HG03558 (cell line): Measurements from ENCODE around the gene KCNJ12.
"Not testable (repeated sequence)": the region's sequence is repeated elsewhere in the genome, so short reads cannot be mapped to it uniquely, and the experiment has no call there.

Experiments
- ATAC-seq: cut with Tn5 transposase; IDR thresholded peaks from one replicate; pipeline ENCODE4 v1.9.1; 2021; ENCODE audit warnings: moderate number of reproducible peaks; ENCODE audit not compliant: unreplicated experiment; ENCODE audit errors: extremely low read depth

KCNJ12 gene

GRCh38 chr17:21381076-21381706, 5.0 kb downstream of the KCNJ12 start:
- no peak for ATAC-seq

DNA sequence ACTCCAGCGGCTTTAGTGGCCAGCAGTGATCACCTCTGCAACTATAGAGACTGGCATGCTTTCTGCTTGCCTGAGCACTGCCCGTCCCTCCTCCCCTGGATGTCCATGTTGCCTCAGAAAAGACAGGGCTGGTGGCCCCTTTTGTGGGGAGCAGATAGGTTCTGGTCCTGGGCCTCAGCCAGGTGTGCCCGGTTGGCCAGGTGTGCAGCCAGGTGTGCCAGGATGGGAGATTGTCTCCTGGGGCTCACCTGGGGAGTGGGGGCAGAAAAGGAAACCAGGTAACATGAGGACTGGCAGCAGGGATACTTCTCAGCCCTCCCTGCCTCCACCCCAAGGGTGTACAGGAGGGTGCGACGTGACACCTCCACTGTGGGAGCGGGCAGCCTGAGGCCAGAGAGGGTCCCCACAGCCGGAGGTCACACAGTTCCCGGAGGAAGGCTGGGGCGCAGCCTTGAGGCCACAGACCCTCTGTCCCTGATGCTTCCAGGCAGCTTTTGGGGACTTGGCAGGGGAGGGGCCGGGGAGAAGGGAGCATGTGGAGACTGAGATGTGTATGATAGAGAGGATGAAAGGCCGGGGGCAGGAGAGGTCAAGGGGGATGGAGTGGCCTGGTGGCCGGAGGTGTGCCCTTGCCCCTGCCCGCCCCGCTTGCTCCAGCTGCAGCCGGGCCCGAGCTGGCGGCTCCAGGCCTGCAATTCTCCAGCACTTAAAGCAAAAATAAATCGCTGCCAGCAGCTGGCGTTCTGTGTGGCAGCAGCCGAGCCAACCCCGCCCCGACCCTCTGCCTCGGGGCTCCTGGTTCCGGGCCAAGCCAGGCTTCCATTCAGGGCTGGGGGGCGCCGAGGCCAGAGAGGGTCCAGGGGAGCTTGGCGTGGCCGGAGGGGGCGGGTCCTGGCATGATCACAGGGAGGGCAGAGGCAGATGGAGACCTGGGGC, 6.7 kb downstream of the KCNJ12 start:
- ATAC-seq: no peak

DNA sequence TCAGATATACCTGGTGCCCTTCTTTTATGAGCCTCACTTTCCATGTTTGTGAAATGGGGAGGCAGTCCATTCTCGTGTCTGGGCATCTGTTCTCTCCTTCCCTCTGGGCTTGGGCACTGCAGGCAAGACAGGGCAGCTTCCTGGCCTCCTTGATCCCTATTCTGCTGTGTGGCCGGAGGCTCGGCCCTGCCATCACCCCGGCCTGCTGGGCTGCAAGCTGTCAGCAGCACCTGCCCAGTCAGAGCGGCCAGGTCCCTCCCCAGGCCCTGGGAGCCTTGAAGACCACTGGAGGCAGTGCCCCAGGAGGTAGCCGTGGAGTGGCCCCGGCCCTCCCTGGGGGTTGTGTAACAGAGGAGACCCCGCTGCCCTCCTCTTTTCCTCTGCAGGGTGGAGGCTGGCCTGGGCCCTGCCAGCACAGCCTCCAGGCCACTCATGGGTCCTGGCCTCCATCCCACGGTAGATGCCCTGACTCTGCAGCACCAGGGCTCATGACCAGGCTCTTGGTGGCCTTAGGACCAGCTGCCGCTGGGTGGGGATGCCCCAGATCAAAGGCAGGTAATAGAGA, 9.2 kb downstream of the KCNJ12 start:
- ATAC-seq: no peak

- ATAC-seq: no peak
These were observed 11.5 kb downstream of the KCNJ12 start for GRCh38 chr17:21387616-21388015.

GRCh38 chr17:21388066-21388465, 11.9 kb downstream of the KCNJ12 start:
- ATAC-seq: no peak

DNA sequence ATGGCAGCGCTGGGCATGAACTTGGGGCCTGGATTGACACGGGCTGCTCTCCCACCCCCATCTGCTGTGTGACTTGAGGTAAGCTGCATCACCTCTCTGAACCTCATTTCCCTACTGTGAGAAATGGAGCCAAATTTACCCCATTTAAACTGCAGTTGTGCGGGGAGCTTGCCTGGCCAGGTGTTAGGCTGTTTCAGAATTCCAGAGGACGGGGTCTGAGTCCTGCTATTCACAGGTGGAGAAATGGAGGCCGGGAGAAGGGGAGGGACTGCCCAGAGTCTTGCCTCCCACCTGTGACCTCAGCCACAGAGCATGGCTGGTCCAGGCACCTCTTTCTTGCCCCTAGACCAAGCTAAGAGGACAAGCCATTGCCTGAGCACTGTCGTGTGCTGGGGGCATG, 12.8 kb downstream of the KCNJ12 start:
- no peak for ATAC-seq

- no peak for ATAC-seq
These were observed 13.2 kb downstream of the KCNJ12 start for GRCh38 chr17:21389394-21389793.

DNA sequence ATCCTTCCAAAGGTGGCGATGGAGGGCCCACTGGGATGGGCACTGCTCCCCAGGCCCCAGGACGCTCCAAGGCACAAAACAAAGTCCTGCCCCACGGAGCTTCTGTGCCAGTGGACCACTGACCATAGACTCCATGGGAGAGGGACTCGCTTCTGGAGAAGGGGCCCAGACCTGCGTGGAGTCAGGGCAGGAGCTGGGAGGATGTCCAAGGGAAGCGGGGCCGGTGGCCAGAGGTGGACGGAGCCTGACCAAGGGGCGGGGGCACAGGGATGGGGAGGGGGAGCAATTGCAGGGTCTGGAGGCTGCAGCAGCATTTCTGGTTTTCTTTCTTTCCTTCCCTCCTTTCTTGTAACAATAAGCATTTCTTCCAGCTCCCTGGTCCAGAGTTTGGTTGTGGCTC, 14.1 kb downstream of the KCNJ12 start:
- no peak for ATAC-seq

- ATAC-seq: no peak
These were observed 16.1 kb downstream of the KCNJ12 start for GRCh38 chr17:21392266-21392665.

- ATAC-seq: no peak
These were observed 18.1 kb downstream of the KCNJ12 start for GRCh38 chr17:21394265-21394664.

DNA sequence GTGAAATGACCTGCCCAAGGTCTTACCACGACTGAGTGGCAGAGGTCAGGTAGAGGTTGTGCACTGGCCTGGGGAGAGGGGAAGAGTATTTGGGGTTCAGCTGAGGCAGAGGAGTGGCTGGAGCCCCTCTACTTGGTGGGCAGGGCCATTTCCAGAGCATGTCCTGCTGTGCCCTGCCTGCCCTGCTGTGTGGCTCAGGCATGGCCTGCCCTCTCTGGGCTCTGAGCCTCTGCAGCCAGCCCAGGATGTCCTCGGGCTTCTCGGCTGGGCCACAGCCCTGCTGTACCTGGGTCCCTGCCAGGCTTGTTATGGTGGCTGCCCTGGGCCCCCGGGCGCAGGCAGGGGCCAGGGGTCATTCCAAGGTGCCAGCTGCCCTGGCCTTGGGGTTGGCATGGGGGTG, 19.6 kb downstream of the KCNJ12 start:
- no peak for ATAC-seq

DNA sequence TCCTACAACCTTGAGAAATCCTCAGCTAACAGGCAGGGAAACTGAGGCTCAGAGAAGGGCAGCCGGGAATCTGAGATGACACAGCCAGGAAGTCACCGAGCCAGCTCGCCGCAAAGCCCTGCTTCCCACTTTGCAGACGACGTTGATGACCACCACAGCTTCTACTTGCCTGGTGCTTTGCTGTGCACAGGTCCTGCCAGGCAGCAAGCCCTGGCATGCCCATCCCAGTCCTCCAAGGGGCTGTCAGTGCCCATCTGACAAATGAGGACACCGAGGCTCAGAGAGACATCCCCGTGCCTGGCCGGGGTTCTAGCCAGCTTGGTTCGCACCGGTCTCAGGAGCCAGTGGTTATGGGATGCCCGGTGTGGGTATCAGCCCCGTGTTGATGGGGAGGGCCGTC, 20.1 kb downstream of the KCNJ12 start:
- no peak for ATAC-seq

- no peak for ATAC-seq
These were observed 21.4 kb downstream of the KCNJ12 start for GRCh38 chr17:21397341-21398190.

DNA sequence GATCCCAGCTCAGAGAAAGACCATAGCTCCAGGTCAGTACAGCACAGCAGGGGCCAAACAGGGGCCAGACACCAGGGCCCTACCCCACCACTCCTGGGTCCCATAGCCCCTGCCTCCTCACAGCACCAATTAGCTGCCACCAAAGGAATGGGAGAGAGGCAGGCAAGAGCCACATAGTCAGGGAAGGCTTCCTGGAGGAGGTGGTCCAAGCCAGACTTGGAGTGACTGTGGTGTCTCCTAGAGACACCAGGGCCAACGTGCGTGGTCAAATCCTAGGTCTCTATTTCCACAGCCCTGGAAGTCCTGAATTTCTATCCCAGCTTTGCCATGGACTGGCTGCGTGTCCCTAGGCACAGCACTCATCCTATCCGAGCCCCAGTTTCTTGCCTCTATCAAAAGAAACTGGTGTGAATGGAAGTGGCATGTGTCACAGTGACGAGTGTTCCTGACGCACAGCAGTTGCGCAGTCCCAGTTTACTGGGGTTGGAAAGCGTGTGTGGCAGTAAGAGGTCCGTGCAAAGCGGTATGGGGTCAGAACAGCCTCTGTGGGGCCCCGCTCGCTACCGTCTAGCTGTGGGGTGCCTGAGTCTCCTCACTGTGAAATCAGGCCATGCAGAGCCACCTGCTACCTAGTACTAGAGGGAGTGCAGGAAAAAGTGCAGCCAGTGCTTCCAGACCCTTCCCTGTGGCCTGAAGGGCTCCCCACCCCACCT, 23.5 kb downstream of the KCNJ12 start:
- ATAC-seq: no peak

GRCh38 chr17:21400187-21400569, 24.0 kb downstream of the KCNJ12 start:
- not testable (repeated sequence) for ATAC-seq

DNA sequence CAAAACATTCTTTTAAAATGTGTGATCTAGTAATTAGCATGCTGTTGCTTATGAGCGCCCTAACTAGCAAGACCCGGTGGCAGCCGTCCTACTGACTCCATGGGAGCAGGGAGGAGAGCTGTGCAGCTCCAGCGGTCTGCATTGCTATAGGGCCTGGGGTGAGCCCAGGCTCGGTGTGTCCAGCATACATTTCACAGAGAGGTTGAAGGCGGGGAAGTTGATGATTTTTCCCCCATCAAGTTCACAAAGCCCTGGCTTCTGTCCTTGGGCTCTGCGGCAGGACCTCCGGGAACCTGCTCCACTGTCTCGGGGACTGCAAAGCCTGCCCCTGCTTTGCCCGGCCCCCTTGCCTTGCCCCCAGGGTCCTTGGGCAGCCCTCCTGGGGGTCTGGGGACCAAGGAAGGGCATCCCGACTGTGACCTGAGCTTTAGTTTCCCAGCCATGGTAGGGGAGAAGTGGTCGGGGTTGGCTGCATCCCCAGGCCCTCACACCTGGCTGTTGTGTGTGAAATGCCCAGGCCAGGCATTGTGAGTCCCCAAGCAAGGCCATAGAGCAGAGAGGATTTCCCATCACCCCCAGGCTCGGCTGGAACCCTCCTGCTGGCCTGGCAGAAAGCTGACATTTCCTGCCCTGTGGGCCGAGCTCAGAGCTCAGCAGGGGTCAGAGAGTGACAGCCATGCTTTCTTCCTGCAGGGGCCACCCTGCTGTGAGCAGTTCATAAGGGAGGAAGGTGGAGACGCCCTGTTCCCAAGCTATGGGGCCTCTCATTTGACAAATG, 24.8 kb downstream of the KCNJ12 start:
- ATAC-seq: no peak

DNA sequence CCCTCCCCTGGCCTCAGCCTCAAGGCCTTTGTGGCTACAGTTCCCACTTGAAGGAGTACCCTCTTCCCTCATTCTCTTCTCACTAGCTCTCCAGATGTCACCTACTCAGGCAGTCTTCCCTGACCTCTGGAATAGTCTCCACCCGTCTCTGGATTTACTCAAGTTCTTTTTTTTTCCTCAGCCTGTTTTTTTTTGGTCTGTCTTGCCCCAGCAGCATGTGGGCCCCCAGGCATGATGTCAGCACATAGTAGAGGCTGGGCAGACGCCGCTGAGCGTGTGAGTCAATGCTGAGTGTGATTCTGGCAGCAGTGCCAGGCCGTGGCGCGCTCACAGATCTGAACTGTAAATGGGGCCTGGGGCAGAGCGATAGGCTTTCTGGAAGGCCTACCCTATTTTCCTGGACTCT, 26.0 kb downstream of the KCNJ12 start:
- not testable (repeated sequence) for ATAC-seq

- ATAC-seq: not testable (repeated sequence)
These were observed 26.8 kb downstream of the KCNJ12 start for GRCh38 chr17:21402926-21403325.

GRCh38 chr17:21404106-21404505, 27.9 kb downstream of the KCNJ12 start:
- not testable (repeated sequence) for ATAC-seq
